Breast epithelium (tissue), 4 donors: ENCODE measurements around the gene ADIRF. TPM values are rescaled to one million over a fixed set of nuclear protein-coding genes. Genes with fewer than 3 reads are reported as not detected.
A peak's percentile ranks its signal among the peaks of the same experiment; 100 is the strongest.

Experiments
- DNase-seq, 2 donors: peaks; one replicate each; pipeline ENCODE4 v3.0.0-alpha.2; 2019; ENCODE audit warnings: low spot score in 2 of 2
- H3K27ac ChIP-seq, 2 donors: fragments of 200-600 bp; sonication (generic) in 1 of 2; one replicate each; pipeline ENCODE4 v1.5.1; 2016 to 2019; ENCODE audit warnings: mild to moderate bottlenecking in 1 of 2
- H3K27me3 ChIP-seq, 2 donors: fragments of 200-600 bp; sonication (generic) in 1 of 2; one replicate each; pipeline versions ENCODE4 v1.5.1 to v1.6.0; 2017 to 2019; ENCODE audit warnings: control low read depth in 1 of 2, mild to moderate bottlenecking in 1 of 2
- H3K36me3 ChIP-seq: fragments of 200-600 bp; one replicate; pipeline ENCODE4 v1.5.1; 2019
- H3K4me1 ChIP-seq, 2 donors: fragments of 200-600 bp; sonication (generic); one replicate each; pipeline ENCODE4 v1.5.1; 2016 to 2019; ENCODE audit warnings: control low read depth in 1 of 2
- H3K4me3 ChIP-seq, 3 donors: fragments of 200-600 bp; sonication (generic); 1 replicate in 2 of 3; 2 replicates in 1 of 3; pipeline ENCODE4 v1.5.1; 2016 to 2019; ENCODE audit warnings: mild to moderate bottlenecking in 3 of 3, moderate library complexity in 2 of 3
- H3K9me3 ChIP-seq, 2 donors: fragments of 200-600 bp; sonication (generic) in 1 of 2; one replicate each; pipeline ENCODE4 v1.5.1; 2016 to 2019; ENCODE audit warnings: control low read depth in 1 of 2
- POLR2A ChIP-seq: fragments of 450-650 bp; IDR thresholded peaks from one replicate; pipeline ENCODE4 v1.6.1; 2016; ENCODE audit warnings: antibody characterized with exemption, mild to moderate bottlenecking, moderate library complexity
- POLR2AphosphoS5 ChIP-seq, 3 donors: sonication (generic); formaldehyde crosslinking; IDR thresholded peaks; one replicate each; pipeline ENCODE4 v1.6.1; 2017; ENCODE audit warnings: antibody characterized with exemption in 3 of 3
- intact Hi-C: fragments of 100-400 bp; cut with DNase I; formaldehyde crosslinking; loops from one replicate; pipeline ENCODE4 v1.15.1; 2023; ENCODE audit warnings: low total_unique reads
- total RNA-seq, 3 donors: library from RNA; depleted of rRNA; stranded (reverse); fragments of >200 nt; gene quantifications; one replicate each; pipeline ENCODE4 v1.1.0, GENCODE V29; 2016
- TF ChIP-seq, protein P1 (sequence below), 3 donors: fragments of 450-650 bp; IDR thresholded peaks; one replicate each; pipeline ENCODE4 v1.5.1; 2016 to 2017; ENCODE audit warnings: antibody characterized with exemption in 3 of 3, mild to moderate bottlenecking in 3 of 3, moderate library complexity in 3 of 3

The ADIRF gene
- total RNA-seq, 3 donors from 2014 or later, result 204 to 1,074 (median 288) TPM

DNA sequence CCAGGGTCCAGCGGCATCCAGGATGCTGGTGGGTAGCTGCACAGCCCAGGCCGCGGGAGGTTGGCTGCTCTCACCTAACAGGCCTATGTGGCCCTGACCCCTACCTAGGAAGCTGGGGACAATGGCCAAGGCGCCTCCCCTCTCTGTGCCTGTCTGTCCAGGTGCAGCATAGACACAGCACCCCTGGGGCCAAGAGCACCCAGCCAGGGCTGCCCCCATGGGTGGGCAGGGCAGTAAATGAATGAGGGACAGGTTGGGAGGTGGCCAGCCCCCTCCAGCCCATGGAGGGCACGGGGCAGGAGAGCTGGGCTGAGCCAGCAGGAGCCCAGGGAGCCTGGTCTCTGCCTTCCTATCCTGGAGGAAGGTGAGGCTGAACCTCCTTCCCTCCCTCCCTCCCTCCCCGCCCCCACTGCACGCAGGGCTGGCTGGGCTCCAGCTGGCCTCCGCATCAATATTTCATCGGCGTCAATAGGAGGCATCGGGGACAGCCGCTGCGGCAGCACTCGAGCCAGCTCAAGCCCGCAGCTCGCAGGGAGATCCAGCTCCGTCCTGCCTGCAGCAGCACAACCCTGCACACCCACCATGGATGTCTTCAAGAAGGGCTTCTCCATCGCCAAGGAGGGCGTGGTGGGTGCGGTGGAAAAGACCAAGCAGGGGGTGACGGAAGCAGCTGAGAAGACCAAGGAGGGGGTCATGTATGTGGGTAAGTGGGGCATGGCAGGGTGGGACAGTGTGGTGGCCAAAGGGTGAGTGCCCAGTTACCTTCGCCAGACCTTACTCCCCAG, 10.0 kb upstream of the ADIRF start, which contains the start of gene SNCG:
Gene SNCG, plus strand, starts transcription at position 484 of the 785 bp plus-strand sequence. Its CDS starts 99 bp downstream, at position 583.
- Histone ChIP-seq H3K9me3 (no peaks in the 10 kb centered on the region), H3K27ac (peak within 1 kb of the TSS; percentile 85 to 94), H3K27me3 (no peaks in the 10 kb centered on the region), H3K4me3 (peak within 1 kb of the TSS; percentile 28 to 60 (median 45)), H3K36me3 (no peaks in the 10 kb centered on the region), H3K4me1 (peaks cover 16 to 18% of the 10 kb centered on the region in 2 donors)
- intact Hi-C loops, result no loop called here
- peak in 1 of 2 donors; percentile 72 for DNase-seq
- TF ChIP-seq POLR2AphosphoS5 (IDR thresholded peaks at IDR 0.05) (peak in 1 of 3 donors; percentile 8), POLR2A (no peak)

DNA sequence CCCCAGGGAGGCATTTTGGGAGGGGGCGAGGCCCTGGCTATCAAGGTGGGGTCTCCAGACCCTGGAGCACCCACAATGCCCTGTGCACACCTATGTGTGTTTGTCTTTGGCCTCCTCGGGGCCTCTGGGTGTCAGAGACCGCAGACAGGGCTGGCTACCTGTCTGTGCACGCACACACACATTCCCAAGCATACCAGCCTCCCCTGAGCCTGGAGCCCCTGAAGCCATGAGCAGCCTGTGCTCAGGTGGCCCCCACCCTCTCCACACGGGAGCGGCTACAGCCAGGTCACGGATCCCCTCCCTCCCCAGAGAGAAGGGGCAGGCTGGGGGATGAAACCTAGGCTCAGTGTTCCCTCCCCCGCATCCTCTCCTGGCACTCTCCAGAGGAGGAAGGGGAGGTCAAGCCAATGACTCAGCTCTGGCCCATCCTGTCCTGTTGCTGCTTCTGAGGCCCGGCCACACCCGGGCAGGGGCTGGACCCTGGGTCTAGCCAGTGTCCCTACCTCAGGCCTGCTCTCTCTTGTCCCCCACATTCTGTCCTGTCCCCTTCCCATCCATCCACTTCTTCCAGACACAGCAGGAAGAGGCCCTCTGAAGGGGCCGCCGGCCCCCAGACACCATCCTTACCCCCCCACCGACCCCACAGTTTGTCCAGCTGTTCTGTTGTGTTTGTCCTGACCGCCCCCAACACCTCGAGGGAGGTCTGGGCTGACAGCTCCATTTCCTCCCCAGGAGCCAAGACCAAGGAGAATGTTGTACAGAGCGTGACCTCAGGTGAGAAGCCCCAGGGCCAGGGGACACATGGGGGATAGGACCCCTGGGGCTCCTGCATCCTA, 9.2 kb upstream of the ADIRF start:
- Histone ChIP-seq H3K4me3 (peak overlapping the region; percentile 28 to 60 (median 45)), H3K36me3 (no peaks in the 10 kb centered on the region), H3K27ac (peak overlapping the region; percentile 85 to 94), H3K27me3 (no peaks in the 10 kb centered on the region), H3K4me1 (peaks cover 16 to 18% of the 10 kb centered on the region in 2 donors), H3K9me3 (no peaks in the 10 kb centered on the region)
- DNase-seq, result peak; percentile 54 to 80
- TF ChIP-seq POLR2A, result no peak
- TF ChIP-seq, protein P1, sequence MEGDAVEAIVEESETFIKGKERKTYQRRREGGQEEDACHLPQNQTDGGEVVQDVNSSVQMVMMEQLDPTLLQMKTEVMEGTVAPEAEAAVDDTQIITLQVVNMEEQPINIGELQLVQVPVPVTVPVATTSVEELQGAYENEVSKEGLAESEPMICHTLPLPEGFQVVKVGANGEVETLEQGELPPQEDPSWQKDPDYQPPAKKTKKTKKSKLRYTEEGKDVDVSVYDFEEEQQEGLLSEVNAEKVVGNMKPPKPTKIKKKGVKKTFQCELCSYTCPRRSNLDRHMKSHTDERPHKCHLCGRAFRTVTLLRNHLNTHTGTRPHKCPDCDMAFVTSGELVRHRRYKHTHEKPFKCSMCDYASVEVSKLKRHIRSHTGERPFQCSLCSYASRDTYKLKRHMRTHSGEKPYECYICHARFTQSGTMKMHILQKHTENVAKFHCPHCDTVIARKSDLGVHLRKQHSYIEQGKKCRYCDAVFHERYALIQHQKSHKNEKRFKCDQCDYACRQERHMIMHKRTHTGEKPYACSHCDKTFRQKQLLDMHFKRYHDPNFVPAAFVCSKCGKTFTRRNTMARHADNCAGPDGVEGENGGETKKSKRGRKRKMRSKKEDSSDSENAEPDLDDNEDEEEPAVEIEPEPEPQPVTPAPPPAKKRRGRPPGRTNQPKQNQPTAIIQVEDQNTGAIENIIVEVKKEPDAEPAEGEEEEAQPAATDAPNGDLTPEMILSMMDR (IDR thresholded peaks at IDR 0.05), result no peak
- TF ChIP-seq POLR2AphosphoS5 (IDR thresholded peaks at IDR 0.05), result peak; percentile 11 to 35 (median 23)
- intact Hi-C loops, result no loop called here

DNA sequence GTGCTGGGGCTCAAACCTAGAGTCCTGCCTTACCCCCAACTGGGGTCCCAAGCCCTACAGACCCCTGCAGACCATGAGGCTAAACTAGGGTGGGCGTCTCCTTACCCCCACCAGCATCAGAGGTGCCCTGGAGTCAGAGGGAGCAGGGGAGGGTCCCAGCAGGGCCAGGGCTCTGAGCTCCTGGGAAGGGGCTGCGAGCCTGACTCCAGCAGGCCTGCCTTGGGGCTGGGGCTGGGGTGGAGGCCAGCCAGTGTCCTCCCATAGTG, 8.6 kb upstream of the ADIRF start:
- no peak for DNase-seq
- H3K36me3 ChIP-seq, result no peaks in the 10 kb centered on the region
- peak overlapping the region; percentile 85 to 94 for H3K27ac ChIP-seq
- H3K9me3 ChIP-seq, result no peaks in the 10 kb centered on the region
- H3K27me3 ChIP-seq, result no peaks in the 10 kb centered on the region
- intact Hi-C loops, result no loop called here
- no peak for TF ChIP-seq POLR2A
- TF ChIP-seq POLR2AphosphoS5 (IDR thresholded peaks at IDR 0.05), result no peak
- TF ChIP-seq, protein P1 (IDR thresholded peaks at IDR 0.05), result no peak
- peaks cover 14 to 16% of the 10 kb centered on the region in 2 donors for H3K4me1 ChIP-seq
- peak overlapping the region; percentile 7 to 60 (median 45) for H3K4me3 ChIP-seq

DNA sequence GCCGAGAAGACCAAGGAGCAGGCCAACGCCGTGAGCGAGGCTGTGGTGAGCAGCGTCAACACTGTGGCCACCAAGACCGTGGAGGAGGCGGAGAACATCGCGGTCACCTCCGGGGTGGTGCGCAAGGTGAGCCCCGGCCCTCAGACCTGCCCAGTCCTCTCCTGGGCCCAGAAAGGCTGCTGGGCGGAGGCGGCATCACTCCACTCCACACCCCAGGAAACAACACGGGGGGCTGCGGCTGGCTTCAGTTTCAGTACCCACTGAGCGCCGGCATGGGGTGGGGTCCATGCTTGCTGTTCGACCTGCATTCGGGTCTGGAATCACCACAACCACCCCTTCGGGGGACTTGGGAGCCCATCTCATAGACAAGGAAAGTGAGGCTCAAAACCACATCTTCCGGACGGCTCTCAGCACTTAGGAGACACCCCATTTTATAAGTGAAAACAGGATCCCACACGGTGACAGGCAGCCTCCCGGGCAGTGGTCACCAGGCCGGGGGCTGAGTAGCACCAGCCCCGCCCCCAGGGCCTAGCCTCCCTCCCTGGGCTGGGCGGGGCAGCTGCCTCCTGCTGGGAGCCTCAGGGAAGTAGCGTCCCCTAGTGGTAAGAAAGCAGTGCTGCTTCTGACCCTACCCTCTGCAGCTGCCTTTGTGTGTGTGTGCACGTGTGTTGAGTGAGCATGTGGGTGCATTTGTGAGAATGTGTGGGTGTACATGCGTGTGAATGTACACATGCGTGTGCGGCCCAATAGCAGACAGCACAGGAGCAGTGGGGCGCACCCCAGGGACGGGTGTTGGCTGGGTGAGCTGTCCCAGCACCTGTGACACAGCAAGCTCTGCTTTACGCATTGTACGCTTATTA, 8.0 kb upstream of the ADIRF start:
- Histone ChIP-seq H3K36me3 (no peaks in the 10 kb centered on the region), H3K27ac (peak overlapping the region; percentile 85 to 94), H3K9me3 (no peaks in the 10 kb centered on the region), H3K4me3 (peak overlapping the region; percentile 7 to 60 (median 45)), H3K27me3 (no peaks in the 10 kb centered on the region), H3K4me1 (peaks cover 11 to 16% of the 10 kb centered on the region in 2 donors)
- no peak for TF ChIP-seq POLR2AphosphoS5 (IDR thresholded peaks at IDR 0.05)
- TF ChIP-seq, protein P1 (IDR thresholded peaks at IDR 0.05), result peak in 2 of 3 donors; percentile 69 to 71
- intact Hi-C loops, result no loop called here
- peak in 1 of 2 donors; percentile 49 for DNase-seq

DNA sequence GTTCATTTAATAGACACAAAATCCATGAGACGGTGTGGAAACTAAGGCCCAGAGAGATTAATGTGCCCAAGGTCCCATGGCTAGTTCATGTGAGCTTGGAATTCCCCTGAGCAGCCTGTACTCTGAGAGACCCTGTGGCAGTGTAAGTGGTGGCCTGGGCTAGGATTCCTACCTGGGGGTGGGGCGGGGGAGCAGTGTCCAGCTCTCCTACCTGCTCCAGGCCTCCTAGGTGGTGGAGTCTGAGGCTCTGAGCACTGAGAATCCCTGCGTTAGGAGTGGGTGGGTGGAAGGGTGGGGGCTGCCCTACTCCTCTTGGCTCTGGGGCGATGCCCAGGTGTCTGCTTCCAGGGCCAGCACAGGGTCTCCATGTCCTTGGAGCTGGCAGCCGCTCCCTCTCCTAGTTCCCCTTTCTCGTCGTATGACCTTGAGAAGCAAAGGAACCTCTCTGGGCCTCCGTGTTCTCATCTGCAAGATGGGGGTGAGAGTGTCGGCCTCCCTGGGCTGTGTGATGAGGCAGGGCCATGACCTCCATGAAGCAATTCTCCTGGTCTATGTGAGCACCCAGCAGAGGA, 7.3 kb upstream of the ADIRF start:
- Histone ChIP-seq H3K27me3 (no peaks in the 10 kb centered on the region), H3K4me1 (peaks cover 9 to 16% of the 10 kb centered on the region in 2 donors), H3K36me3 (no peaks in the 10 kb centered on the region), H3K4me3 (no peak overlapping the region), H3K9me3 (no peaks in the 10 kb centered on the region), H3K27ac (no peak overlapping the region)
- intact Hi-C loops, result no loop called here
- no peak for TF ChIP-seq POLR2AphosphoS5 (IDR thresholded peaks at IDR 0.05)
- no peak for TF ChIP-seq POLR2A
- TF ChIP-seq, protein P1 (IDR thresholded peaks at IDR 0.05), result no peak
- DNase-seq, result peak in 1 of 2 donors; percentile 38
